Heart left ventricle (tissue), 16 donors: ENCODE measurements around the gene CCDC152. TPM values are rescaled to one million over a fixed set of nuclear protein-coding genes. Genes with fewer than 3 reads are reported as not detected.
A peak's percentile ranks its signal among the peaks of the same experiment; 100 is the strongest.

Experiments used
- ATAC-seq, 4 donors: fragments of 200-7000 bp; cut with Tn5 transposase; one replicate each; pipeline ENCODE4 v1.9.1; 2020 to 2022; ENCODE audit warnings: moderate library complexity in 4 of 4, mild to moderate bottlenecking in 3 of 4, moderate number of reproducible peaks in 1 of 4
- DNase-seq, 5 donors: peaks; one replicate each; pipeline ENCODE4 v3.0.0-alpha.2; 2020
- H3K27ac ChIP-seq, 12 donors: fragments of 200-600 bp; sonication (generic) in 4 of 12; one replicate each; pipeline versions ENCODE4 v1.5.0 to v1.8.0; 2016 to 2022; ENCODE audit warnings: mild to moderate bottlenecking in 2 of 12
- H3K27me3 ChIP-seq, 9 donors: fragments of 200-600 bp; sonication (generic) in 2 of 9; one replicate each; pipeline versions ENCODE4 v1.5.1 to v1.8.0; 2016 to 2022; ENCODE audit warnings: mild to moderate bottlenecking in 3 of 9
- H3K36me3 ChIP-seq, 9 donors: fragments of 200-600 bp; sonication (generic) in 2 of 9; one replicate each; pipeline versions ENCODE4 v1.5.0 to v1.8.0; 2018 to 2022; ENCODE audit warnings: mild to moderate bottlenecking in 2 of 9
- H3K4me1 ChIP-seq, 12 donors: fragments of 200-600 bp; sonication (generic) in 4 of 12; one replicate each; pipeline versions ENCODE4 v1.5.0 to v1.8.0; 2016 to 2022; ENCODE audit warnings: mild to moderate bottlenecking in 3 of 12
- H3K4me3 ChIP-seq, 12 donors: fragments of 200-600 bp; sonication (generic) in 4 of 12; one replicate each; pipeline versions ENCODE4 v1.5.0 to v1.8.0; 2017 to 2022; ENCODE audit warnings: mild to moderate bottlenecking in 9 of 12, moderate library complexity in 4 of 12
- H3K9me3 ChIP-seq, 12 donors: fragments of 200-600 bp; sonication (generic) in 4 of 12; one replicate each; pipeline versions ENCODE4 v1.5.0 to v1.8.0; 2016 to 2022; ENCODE audit warnings: mild to moderate bottlenecking in 1 of 12
- CTCF ChIP-seq, 12 donors: fragments of 200-600 bp; sonication (generic) in 4 of 12; IDR thresholded peaks; one replicate each; pipeline versions ENCODE4 v1.5.0 to v1.8.0; 2018 to 2022; ENCODE audit warnings: antibody characterized with exemption in 12 of 12, mild to moderate bottlenecking in 5 of 12
- POLR2A ChIP-seq, 2 donors: fragments of 450-650 bp; IDR thresholded peaks; one replicate each; pipeline ENCODE4 v1.6.1; 2017; ENCODE audit warnings: antibody characterized with exemption in 2 of 2, mild to moderate bottlenecking in 2 of 2, moderate library complexity in 2 of 2
- WGBS, 4 donors: extraction: QIAGEN DNeasy Blood & Tissue Kit in 2 of 4; methylation state at CpG; one replicate each; pipeline versions ENCODE4 v1.1.5 to v1.1.7; 2013 to 2018; 5-methylcytosine and 5-hydroxymethylcytosine counted together
- intact Hi-C, 10 donors: fragments of 100-400 bp; cut with DNase I; formaldehyde crosslinking; loops; one replicate each; pipeline versions ENCODE4 v1.11.1 to v1.14.2; 2022
- long read RNA-seq, 3 donors: library from polyadenylated mRNA; unstranded; transcript quantifications; one replicate each; pipeline ENCODE4 v2.0.0, GENCODE V29; 2020 to 2021
- polyA plus RNA-seq, 2 donors: library from polyadenylated mRNA; stranded (reverse); fragments of 200-250 nt; gene quantifications; one replicate each; pipeline ENCODE4 v1.2.3, GENCODE V29; 2013
- total RNA-seq, 9 donors: library from RNA; depleted of rRNA in 2 of 9; stranded (reverse); fragments of >200 nt in 2 of 9; fragmentation: NEBNext Ultra II Directional in 3 of 9; extraction: Animal tissue kit (Norgen Biotek cat#: 25700) in 3 of 9; gene quantifications; one replicate each; pipeline versions ENCODE4 v1.1.0 to v1.2.4, GENCODE V29; 2016 to 2023
- donor health status: ischemic (EF 13 %, LVEDD 7.1; RV severe dilation, severe dysfunction).
- donor health status: healthy with polysubstance abuse.
- donor health status: DM: no; HTN: yes; CAD: no.
- donor health status: DM: no; HTN: no; CAD: no.
- donor health status: ischemic (EF 25% LVEDD 6.9; RV normal size, moderate dysfunction).
- donor health status: ischemic (EF 25% LVEDD 5.7; RV mildly dilated, moderate dysfunction).
- donor health status: healthy.
- donor health status: DM: yes; HTN: yes; CAD: no.
- donor health status: ischemic (EF 35%, LVEDD 5.7; RV mildly dilated, moderate dysfunction).
- donor health status: nonischemic (EF 11% LVEDD 7.7; RV severe dilation, severe dysfunction).
- donor health status: DM: yes; HTN: yes; CAD: no.
- donor health status: PGD.
- donor health status: ischemic (EF 29% LVEDD 5.4; RV normal size, mild dysfunction).
- donor health status: nonischemic (EF 23%, LVEDD 6.1; RV moderate dilation, normal function).

The CCDC152 gene
- total RNA-seq (1 to 10 TPM in 5 of 9 donors, under 1 TPM in 4; 0.32 to 3.2 (median 1.0) TPM), polyA plus RNA-seq (under 1 TPM; 0.42 to 0.71 TPM)
- long read RNA-seq, donor 1, partial matches to known transcripts, result 1 of 1 reads
- long read RNA-seq, donor 1, other reads (novel, unspliced or antisense), result 0 of 1 reads
- long read RNA-seq, donor 2, partial matches to known transcripts, result 0 of 1 reads
- long read RNA-seq, donor 2, other reads (novel, unspliced or antisense), result 0 of 1 reads
- long read RNA-seq, donor 3, result 0 reads

- Histone ChIP-seq H3K9me3 (no peaks in the 10 kb centered on the region), H3K27me3 (peaks cover 0 to 6% (median 0%) of the 10 kb centered on the region in 9 donors), H3K36me3 (no peaks in the 10 kb centered on the region), H3K4me3 (peak within 1 kb of the TSS in 11 of 12 donors; percentile 7 to 55 (median 44)), H3K27ac (no peak within 1 kb of the TSS), H3K4me1 (peaks cover 0 to 8% (median 0%) of the 10 kb centered on the region in 12 donors)
- ATAC-seq (peak in 3 of 4 donors; percentile 49 to 55 (median 53)), DNase-seq (peak in 3 of 5 donors; percentile 23 to 64 (median 31))
- no peak for TF ChIP-seq POLR2A (IDR thresholded peaks at IDR 0.05)
- no peak for TF ChIP-seq CTCF (IDR thresholded peaks at IDR 0.05)
- 22 to 33% (median 23%) methylated on average over 35 of the region's 35 CpGs for WGBS, 4 donors
- intact Hi-C loops, result no loop called here
Observed at GRCh38 chr5:42756606-42757601, at the start of gene CCDC152. CCDC152 (plus strand) TSS chr5:42756818; CDS start chr5:42759122, 2,304 bp downstream.

- no peak for DNase-seq
- no peaks in the 10 kb centered on the region for H3K27me3 ChIP-seq
- peaks cover 0 to 24% (median 9%) of the 10 kb centered on the region in 9 donors for H3K36me3 ChIP-seq
- 85 to 92% (median 87%) methylated on average over 3 of the region's 3 CpGs for WGBS, 4 donors
- H3K27ac ChIP-seq, result no peak overlapping the region
- H3K9me3 ChIP-seq, result no peaks in the 10 kb centered on the region
- H3K4me1 ChIP-seq, result peaks cover 0 to 4% (median 0%) of the 10 kb centered on the region in 12 donors
- no peak for ATAC-seq
- TF ChIP-seq CTCF (IDR thresholded peaks at IDR 0.05), result no peak
- no peak for TF ChIP-seq POLR2A (IDR thresholded peaks at IDR 0.05)
- H3K4me3 ChIP-seq, result no peak overlapping the region
- intact Hi-C loops, result no loop called here
Observed at GRCh38 chr5:42715785-42716184, 40.8 kb upstream of the CCDC152 start.

GRCh38 chr5:42718591-42718990, 38.0 kb upstream of the CCDC152 start:
- peaks cover 0 to 19% (median 9%) of the 10 kb centered on the region in 9 donors for H3K36me3 ChIP-seq
- no peak for ATAC-seq
- intact Hi-C loops, result no loop called here
- no peak overlapping the region for H3K27ac ChIP-seq
- H3K9me3 ChIP-seq, result no peaks in the 10 kb centered on the region
- 83 to 93% (median 88%) methylated on average over 4 of the region's 4 CpGs for WGBS, 4 donors
- no peak overlapping the region for H3K4me3 ChIP-seq
- H3K4me1 ChIP-seq, result peaks cover 0 to 9% (median 0%) of the 10 kb centered on the region in 12 donors
- no peaks in the 10 kb centered on the region for H3K27me3 ChIP-seq
- no peak for TF ChIP-seq CTCF (IDR thresholded peaks at IDR 0.05)
- TF ChIP-seq POLR2A (IDR thresholded peaks at IDR 0.05), result no peak
- DNase-seq, result no peak

- no peak for TF ChIP-seq POLR2A (IDR thresholded peaks at IDR 0.05)
- no peak for TF ChIP-seq CTCF (IDR thresholded peaks at IDR 0.05)
- ATAC-seq (no peak), DNase-seq (no peak)
- Histone ChIP-seq H3K9me3 (no peaks in the 10 kb centered on the region), H3K27me3 (no peaks in the 10 kb centered on the region), H3K4me1 (peaks cover 0 to 9% (median 0%) of the 10 kb centered on the region in 12 donors), H3K36me3 (peaks cover 0 to 17% (median 9%) of the 10 kb centered on the region in 9 donors), H3K27ac (no peak overlapping the region), H3K4me3 (no peak overlapping the region)
- 78 to 91% (median 86%) methylated on average over 2 of the region's 2 CpGs for WGBS, 4 donors
- intact Hi-C loops, result no loop called here
Observed at GRCh38 chr5:42719034-42719433, 37.6 kb upstream of the CCDC152 start.
